Activated T-cell treated with anti-CD3 and anti-CD28 coated beads, Interleukin-2, amount 50 U/mL, for 4 hours (primary cell): ENCODE data around the gene NEU4. TPM values are rescaled to one million over a fixed set of nuclear protein-coding genes. Genes with fewer than 3 reads are reported as not detected.
"Not testable (repeated sequence)": the region's sequence is repeated elsewhere in the genome, so short reads cannot be mapped to it uniquely, and the experiment has no call there.

ENCODE experiments used
- ATAC-seq, 2 donors: fragments of 200-7000 bp; cut with Tn5 transposase; one replicate each; pipeline ENCODE4 v1.10.0; 2021
- DNase-seq: peaks from one replicate; pipeline ENCODE4 v3.0.0-alpha.2; 2020
- H3K27me3 Mint-ChIP-seq: one replicate; pipeline ENCODE4 v1.8.0; 2021; ENCODE audit warnings: low read depth, mixed read lengths
- H3K36me3 Mint-ChIP-seq: one replicate; pipeline ENCODE4 v1.8.0; 2022; ENCODE audit warnings: mixed read lengths; ENCODE audit not compliant: insufficient read depth
- H3K4me1 Mint-ChIP-seq: one replicate; pipeline ENCODE4 v1.8.0; 2021; ENCODE audit warnings: low read depth, mixed read lengths
- H3K4me3 Mint-ChIP-seq: one replicate; pipeline ENCODE4 v1.8.0; 2021; ENCODE audit warnings: mild to moderate bottlenecking, moderate library complexity, mixed read lengths
- H3K9me3 Mint-ChIP-seq: one replicate; pipeline ENCODE4 v1.8.0; 2021; ENCODE audit warnings: mixed read lengths
- total RNA-seq, 3 donors: library from RNA; stranded (reverse); gene quantifications; one replicate each; pipeline ENCODE4 v1.2.1, GENCODE V29; 2021

NEU4 gene
- under 1 TPM in 1 of 3 donors, not detected in 2; 0.65 TPM for total RNA-seq

GRCh38 chr2:241808721-241809382 is at the start of gene NEU4:
Gene NEU4, plus strand, starts transcription at chr2:241809193. Its CDS starts 5,292 bp downstream, at chr2:241814485.
- H3K36me3 Mint-ChIP-seq, result no peaks in the 10 kb centered on the region
- ATAC-seq, result no peak
- H3K27me3 Mint-ChIP-seq, result peaks cover 11% of the 10 kb centered on the region
- H3K4me1 Mint-ChIP-seq, result peaks cover 5% of the 10 kb centered on the region
- no peak for DNase-seq
- H3K9me3 Mint-ChIP-seq, result no peaks in the 10 kb centered on the region
- H3K4me3 Mint-ChIP-seq, result no peak within 1 kb of the TSS

GRCh38 chr2:241759893-241760292 is 49.1 kb upstream of the NEU4 start:
- Mint-ChIP-seq H3K36me3 (peaks cover 17% of the 10 kb centered on the region), H3K4me1 (peaks cover 30% of the 10 kb centered on the region)
- ATAC-seq, DNase-seq, H3K4me3 Mint-ChIP-seq, H3K27me3 Mint-ChIP-seq, H3K9me3 Mint-ChIP-seq: not testable (repeated sequence)

GRCh38 chr2:241760301-241760771 is 48.7 kb upstream of the NEU4 start:
- Mint-ChIP-seq H3K36me3 (peaks cover 17% of the 10 kb centered on the region), H3K4me3 (no peak overlapping the region), H3K9me3 (no peaks in the 10 kb centered on the region), H3K27me3 (no peaks in the 10 kb centered on the region), H3K4me1 (peaks cover 30% of the 10 kb centered on the region)
- ATAC-seq (no peak), DNase-seq (no peak)

- Mint-ChIP-seq H3K4me1 (peaks cover 30% of the 10 kb centered on the region), H3K4me3 (peak overlapping the region; percentile 54), H3K9me3 (no peaks in the 10 kb centered on the region), H3K36me3 (peaks cover 17% of the 10 kb centered on the region), H3K27me3 (no peaks in the 10 kb centered on the region)
- no peak for ATAC-seq
- DNase-seq, result no peak
These were observed 46.6 kb upstream of the NEU4 start for GRCh38 chr2:241762321-241762932.

GRCh38 chr2:241762933-241763369 is 46.0 kb upstream of the NEU4 start:
- H3K27me3 Mint-ChIP-seq, result no peaks in the 10 kb centered on the region
- ATAC-seq, result peak; percentile 89 to 90
- DNase-seq, result peak; percentile 41
- H3K9me3 Mint-ChIP-seq, result no peaks in the 10 kb centered on the region
- peak overlapping the region; percentile 54 for H3K4me3 Mint-ChIP-seq
- H3K4me1 Mint-ChIP-seq, result peaks cover 30% of the 10 kb centered on the region
- H3K36me3 Mint-ChIP-seq, result peaks cover 15% of the 10 kb centered on the region

GRCh38 chr2:241763551-241764274 is 45.3 kb upstream of the NEU4 start:
- no peaks in the 10 kb centered on the region for H3K9me3 Mint-ChIP-seq
- peak overlapping the region; percentile 9 for H3K4me3 Mint-ChIP-seq
- H3K27me3 Mint-ChIP-seq, result no peaks in the 10 kb centered on the region
- H3K36me3 Mint-ChIP-seq, result peaks cover 13% of the 10 kb centered on the region
- peaks cover 30% of the 10 kb centered on the region for H3K4me1 Mint-ChIP-seq
- DNase-seq (no peak), ATAC-seq (peak in 1 of 2 donors; percentile 11)

GRCh38 chr2:241764275-241765241 is 44.4 kb upstream of the NEU4 start:
- peaks cover 9% of the 10 kb centered on the region for H3K36me3 Mint-ChIP-seq
- H3K4me1 Mint-ChIP-seq, result peaks cover 27% of the 10 kb centered on the region
- no peak for ATAC-seq
- no peaks in the 10 kb centered on the region for H3K9me3 Mint-ChIP-seq
- H3K27me3 Mint-ChIP-seq, result no peaks in the 10 kb centered on the region
- no peak for DNase-seq
- H3K4me3 Mint-ChIP-seq, result no peak overlapping the region

- H3K27me3 Mint-ChIP-seq, result no peaks in the 10 kb centered on the region
- H3K36me3 Mint-ChIP-seq, result no peaks in the 10 kb centered on the region
- no peak for ATAC-seq
- no peak for DNase-seq
- no peak overlapping the region for H3K4me3 Mint-ChIP-seq
- no peaks in the 10 kb centered on the region for H3K9me3 Mint-ChIP-seq
- H3K4me1 Mint-ChIP-seq, result peaks cover 26% of the 10 kb centered on the region
These were observed 41.3 kb upstream of the NEU4 start for GRCh38 chr2:241767464-241768250.

GRCh38 chr2:241768251-241768711 is 40.7 kb upstream of the NEU4 start:
- Mint-ChIP-seq H3K9me3 (no peaks in the 10 kb centered on the region), H3K4me3 (no peak overlapping the region), H3K36me3 (no peaks in the 10 kb centered on the region), H3K4me1 (peaks cover 23% of the 10 kb centered on the region), H3K27me3 (no peaks in the 10 kb centered on the region)
- ATAC-seq (no peak), DNase-seq (no peak)

- no peak for DNase-seq
- ATAC-seq, result no peak
- Mint-ChIP-seq H3K36me3 (no peaks in the 10 kb centered on the region), H3K4me3 (no peak overlapping the region), H3K9me3 (no peaks in the 10 kb centered on the region), H3K4me1 (peaks cover 19% of the 10 kb centered on the region), H3K27me3 (no peaks in the 10 kb centered on the region)
These were observed 40.1 kb upstream of the NEU4 start for GRCh38 chr2:241768850-241769249.

GRCh38 chr2:241769819-241770184 is 39.2 kb upstream of the NEU4 start:
- no peaks in the 10 kb centered on the region for H3K27me3 Mint-ChIP-seq
- no peaks in the 10 kb centered on the region for H3K36me3 Mint-ChIP-seq
- ATAC-seq (no peak), DNase-seq (no peak)
- H3K9me3 Mint-ChIP-seq, result no peaks in the 10 kb centered on the region
- peaks cover 12% of the 10 kb centered on the region for H3K4me1 Mint-ChIP-seq
- no peak overlapping the region for H3K4me3 Mint-ChIP-seq

GRCh38 chr2:241770185-241770935 is 38.6 kb upstream of the NEU4 start:
- DNase-seq (no peak), ATAC-seq (no peak)
- H3K36me3 Mint-ChIP-seq, result no peaks in the 10 kb centered on the region
- H3K27me3 Mint-ChIP-seq, result no peaks in the 10 kb centered on the region
- H3K9me3 Mint-ChIP-seq, result no peaks in the 10 kb centered on the region
- no peak overlapping the region for H3K4me3 Mint-ChIP-seq
- peaks cover 12% of the 10 kb centered on the region for H3K4me1 Mint-ChIP-seq

GRCh38 chr2:241770936-241771285 is 38.1 kb upstream of the NEU4 start:
- no peaks in the 10 kb centered on the region for H3K36me3 Mint-ChIP-seq
- H3K4me1 Mint-ChIP-seq, result peaks cover 12% of the 10 kb centered on the region
- H3K4me3 Mint-ChIP-seq, result no peak overlapping the region
- no peak for DNase-seq
- H3K9me3 Mint-ChIP-seq, result no peaks in the 10 kb centered on the region
- no peak for ATAC-seq
- no peaks in the 10 kb centered on the region for H3K27me3 Mint-ChIP-seq
